DMS 273 treated with DMSO at 0.1 percent for 48 hours (cell line): ENCODE results near the gene AMOTL1.

Experiments
- DNase-seq: peaks from one replicate; lab custom pipeline; 2025; lab: John Stamatoyannopoulos, UW

AMOTL1 gene

DNA sequence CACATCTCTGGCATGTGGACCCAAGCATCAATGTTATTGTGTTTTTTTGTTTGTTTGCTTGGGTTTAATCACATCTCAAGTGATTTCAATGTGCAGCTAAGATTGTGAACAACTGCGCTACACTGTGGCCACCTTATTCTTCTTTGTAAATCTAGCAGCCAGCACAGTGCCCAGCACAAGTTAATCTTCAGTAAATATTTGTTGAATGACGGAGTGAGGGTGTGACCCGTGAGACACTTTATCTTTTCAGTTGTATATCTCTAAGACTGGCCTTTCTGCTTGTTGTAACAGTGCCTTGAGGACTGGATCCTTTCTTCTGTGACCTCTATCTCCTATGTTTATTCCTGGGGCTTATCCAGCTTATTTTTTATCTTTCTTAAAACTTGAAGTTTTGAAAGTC lies 21.4 kb upstream of the AMOTL1 start:
- DNase-seq: no peak

DNA sequence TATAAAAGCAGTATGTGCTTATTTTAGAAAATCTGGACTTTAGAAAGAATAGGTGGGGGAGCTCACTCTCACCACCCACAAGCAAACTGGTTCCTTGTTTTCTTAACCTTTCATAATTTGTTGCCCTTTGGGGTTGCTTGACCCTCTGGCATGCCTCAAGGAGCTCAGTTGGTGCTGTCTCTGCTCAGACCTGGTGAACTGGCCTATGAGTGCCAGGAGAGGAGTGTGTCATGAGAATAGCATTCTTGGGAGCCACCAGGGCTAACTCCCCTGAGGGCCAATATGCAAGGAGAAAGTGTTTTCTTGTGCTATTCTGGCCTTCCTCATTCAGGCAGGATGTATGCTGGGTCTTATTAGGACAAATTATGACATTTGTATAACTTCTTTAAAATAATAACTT lies 21.0 kb upstream of the AMOTL1 start:
- DNase-seq: no peak

DNA sequence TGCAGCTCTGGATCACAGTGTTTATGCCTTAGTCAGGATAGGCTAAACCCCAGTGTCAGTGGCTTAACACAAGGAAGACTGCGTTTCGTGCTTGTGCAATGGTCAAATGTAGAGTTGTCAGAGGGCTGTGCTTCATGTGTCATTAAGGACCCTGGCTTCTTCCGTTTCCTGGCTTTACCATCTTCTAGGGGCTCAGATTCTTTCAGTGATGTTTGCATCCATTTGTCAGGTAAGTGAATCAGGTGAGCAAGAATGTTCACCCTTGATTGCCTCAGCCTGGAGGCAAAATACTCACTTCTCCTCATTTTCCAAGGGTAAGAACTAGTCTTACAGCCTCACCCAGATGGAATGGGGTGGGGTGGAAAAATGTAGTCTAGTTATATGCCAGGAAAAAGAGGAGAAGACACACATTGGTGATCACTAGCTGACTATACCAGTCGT lies 20.5 kb upstream of the AMOTL1 start:
- DNase-seq: no peak

DNA sequence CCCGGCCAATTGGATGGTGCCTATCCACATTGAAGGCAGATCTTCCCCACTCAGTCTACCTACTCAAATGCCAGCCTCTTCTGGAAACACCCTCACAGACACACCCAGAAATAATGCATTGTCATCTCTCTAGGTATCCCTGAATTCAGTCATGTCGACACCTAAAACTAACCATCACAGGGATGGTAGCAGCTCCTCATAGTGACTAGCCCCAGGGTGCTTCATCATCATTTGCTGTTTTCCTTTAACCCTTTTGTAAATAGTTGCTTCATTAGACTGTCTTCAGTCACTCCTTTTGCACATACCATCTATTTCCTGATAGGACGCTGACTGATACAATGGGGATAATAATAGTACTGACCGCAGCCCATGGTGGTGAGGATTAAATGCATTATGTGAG lies 18.8 kb upstream of the AMOTL1 start:
- DNase-seq: no peak

GRCh38 chr11:94750319-94751217 lies 17.6 kb upstream of the AMOTL1 start:
- DNase-seq: no peak

GRCh38 chr11:94751218-94751609 lies 16.9 kb upstream of the AMOTL1 start:
- no peak for DNase-seq

DNA sequence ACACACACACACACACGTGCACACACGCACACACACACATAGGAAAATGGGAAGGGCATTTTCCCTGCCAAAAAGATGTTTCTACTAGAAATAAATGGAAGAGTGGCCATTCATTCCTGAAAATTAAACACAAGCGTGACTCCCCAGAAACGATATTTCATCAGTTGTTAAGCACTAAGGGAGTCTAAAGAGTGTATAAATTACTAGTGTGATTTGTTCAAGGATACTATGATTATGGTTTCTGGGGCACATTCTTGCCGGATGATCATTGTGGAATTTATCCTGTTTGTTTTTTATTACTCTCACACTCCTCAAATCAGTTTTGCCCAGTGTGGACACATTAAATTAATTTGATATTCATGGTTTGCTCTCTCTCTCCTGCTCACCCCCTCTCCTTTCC lies 16.4 kb upstream of the AMOTL1 start:
- no peak for DNase-seq

DNA sequence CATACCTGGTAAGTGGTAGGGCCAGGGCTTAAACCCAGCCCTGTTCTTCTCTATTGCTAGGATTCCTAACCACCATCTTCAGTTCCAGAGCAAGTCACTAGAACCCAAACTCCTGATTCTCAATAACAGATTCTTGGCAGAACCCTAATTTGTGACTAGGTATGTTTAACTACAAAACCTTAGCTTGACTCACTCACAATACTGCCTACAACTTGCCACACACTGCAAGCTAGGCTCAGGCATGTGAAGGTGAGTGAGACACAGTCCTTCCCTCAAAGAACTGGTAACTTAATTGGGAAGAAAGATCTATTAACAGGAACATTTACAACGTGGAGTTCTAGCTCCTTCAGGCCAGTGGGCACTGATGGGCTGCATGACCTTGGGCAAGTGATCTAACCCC lies 14.5 kb upstream of the AMOTL1 start:
- no peak for DNase-seq

DNA sequence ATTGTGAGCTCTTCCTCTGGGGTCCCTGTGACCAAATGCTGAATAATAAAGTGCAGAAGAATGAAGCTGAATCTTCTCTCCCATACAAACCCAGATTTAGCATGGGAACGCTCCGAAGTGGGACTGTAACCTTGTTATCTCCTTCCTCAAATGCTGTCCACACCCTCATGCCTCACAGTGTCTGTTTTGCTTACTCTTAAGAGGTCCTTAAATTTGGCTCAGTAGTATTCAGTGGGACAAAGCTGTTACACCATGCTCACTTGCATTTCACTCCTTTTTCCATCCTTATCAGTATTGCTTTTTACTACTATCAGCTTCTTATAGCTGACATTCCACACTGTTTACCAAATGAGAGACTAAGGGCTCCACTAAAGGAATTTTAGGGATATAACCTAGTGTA lies 13.8 kb upstream of the AMOTL1 start:
- no peak for DNase-seq

GRCh38 chr11:94754819-94755218 lies 13.3 kb upstream of the AMOTL1 start:
- no peak for DNase-seq

- no peak for DNase-seq
These were observed 12.7 kb upstream of the AMOTL1 start for GRCh38 chr11:94755494-94755893.

DNA sequence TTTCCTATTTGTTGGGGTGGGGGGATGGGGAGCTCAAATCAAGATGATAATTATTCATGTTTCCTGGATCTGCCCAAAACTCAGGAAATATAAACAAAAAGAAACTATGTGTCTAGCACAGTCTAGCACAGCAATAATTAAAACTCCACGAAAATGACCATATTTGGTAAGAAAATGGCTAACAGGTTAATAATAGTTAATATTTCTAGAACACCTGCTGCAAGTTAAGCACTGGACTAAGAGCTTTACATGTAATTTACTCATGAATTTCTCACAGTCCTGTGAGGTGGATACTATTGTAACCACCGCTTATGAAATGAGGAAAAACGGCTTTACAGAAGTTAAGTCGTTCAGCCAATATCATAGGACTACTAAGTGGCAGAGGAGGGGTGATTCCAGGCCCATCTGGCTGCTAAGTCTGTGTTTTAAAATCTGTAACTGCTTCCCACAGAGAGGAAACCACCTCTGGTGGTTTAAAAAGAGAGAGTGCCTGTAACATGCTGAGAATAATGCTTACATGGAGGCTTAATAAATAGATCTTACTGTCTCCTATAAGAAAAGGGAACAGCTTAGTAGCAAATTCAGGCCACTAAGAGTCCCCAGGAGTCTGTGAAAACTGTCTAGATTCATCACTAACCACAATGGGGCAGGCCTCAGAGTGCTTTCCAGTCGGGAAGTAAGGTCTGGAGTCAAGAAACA lies 11.0 kb upstream of the AMOTL1 start:
- no peak for DNase-seq

DNA sequence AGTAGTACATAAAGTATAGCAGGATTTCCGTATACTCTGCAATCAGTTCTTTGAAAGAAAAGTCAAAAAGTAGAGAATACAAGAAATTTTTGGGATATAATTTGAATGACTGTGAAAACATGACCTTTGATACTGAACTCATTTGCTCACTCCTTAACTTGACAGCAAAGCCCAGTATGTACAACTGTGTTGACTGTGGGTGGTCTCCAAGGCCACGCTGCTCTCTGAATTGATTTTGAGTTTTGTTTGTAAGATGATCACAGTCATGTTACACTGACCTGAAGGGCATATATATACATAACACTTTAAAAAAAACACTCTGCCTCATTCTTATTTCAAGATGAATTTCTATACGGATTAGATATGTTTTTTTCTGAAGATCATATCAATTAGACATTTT lies 9.5 kb upstream of the AMOTL1 start:
- no peak for DNase-seq

DNA sequence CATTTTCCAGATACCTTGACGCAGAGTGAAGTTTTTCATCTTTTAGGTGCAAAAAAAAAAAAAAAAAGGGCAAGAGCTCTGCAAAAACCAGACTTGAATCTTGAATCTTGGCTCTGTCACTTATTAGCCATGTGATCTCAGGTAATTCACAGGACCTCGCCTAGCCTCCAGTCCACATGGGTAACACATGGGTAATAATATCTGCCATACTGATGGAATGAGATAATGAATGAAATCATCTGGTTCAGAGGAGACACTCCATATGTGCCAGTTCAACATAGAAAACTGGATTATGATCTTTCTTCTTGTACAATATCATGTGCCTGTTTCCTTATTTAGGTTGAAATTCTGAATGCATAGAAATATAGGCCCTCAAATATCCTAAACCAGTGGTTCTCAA lies 8.6 kb upstream of the AMOTL1 start:
- no peak for DNase-seq

- DNase-seq: no peak
These were observed 7.9 kb upstream of the AMOTL1 start for GRCh38 chr11:94760296-94760695.

- DNase-seq: no peak
These were observed 5.9 kb upstream of the AMOTL1 start for GRCh38 chr11:94762208-94762607.

- no peak for DNase-seq
These were observed 5.2 kb upstream of the AMOTL1 start for GRCh38 chr11:94762995-94763394.

DNA sequence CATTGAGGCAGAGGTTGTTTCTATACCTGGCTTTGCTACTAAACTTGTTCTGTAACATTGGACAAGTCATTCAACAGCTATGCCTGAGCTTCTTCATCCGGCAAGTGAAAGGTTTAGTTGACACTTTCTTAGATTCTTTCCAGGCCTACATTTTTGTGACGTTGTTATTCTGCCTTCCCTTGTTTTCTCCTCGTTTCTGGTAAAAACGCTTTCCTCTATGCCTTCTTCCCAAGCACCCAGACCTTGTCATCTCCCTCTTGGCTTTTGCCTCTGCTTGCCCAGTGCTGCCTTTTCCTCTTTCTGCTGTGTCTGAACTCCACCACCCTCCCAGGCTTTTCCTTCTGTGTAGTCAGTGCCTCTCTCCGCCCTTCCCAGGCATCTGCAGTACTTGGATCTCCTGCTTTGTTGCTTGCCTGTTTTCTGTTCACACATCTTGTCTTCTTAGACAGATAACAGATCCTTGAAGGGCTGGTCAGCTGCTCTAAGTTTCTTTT lies 1.4 kb upstream of the AMOTL1 start:
- no peak for DNase-seq

DNA sequence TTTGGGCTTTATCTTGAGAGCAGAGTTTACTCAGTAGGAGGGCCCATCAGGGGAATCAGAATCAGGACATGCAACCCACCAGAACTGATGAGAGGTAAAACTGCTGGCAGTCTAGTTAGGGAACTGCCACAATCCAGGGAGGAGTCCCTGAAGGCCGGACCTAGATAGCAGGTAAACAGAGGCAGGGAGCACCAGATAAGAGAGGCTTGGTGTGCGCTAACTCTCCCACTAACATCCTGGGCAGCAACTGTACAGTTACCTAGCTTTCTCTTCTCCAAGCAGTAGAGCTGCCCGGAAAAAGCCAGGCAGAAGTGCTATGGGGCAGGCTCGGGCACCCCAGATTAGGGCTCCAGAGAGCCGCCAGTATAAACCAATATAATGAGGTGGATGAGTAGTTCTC lies 865 bp upstream of the AMOTL1 start:
- DNase-seq: no peak

DNA sequence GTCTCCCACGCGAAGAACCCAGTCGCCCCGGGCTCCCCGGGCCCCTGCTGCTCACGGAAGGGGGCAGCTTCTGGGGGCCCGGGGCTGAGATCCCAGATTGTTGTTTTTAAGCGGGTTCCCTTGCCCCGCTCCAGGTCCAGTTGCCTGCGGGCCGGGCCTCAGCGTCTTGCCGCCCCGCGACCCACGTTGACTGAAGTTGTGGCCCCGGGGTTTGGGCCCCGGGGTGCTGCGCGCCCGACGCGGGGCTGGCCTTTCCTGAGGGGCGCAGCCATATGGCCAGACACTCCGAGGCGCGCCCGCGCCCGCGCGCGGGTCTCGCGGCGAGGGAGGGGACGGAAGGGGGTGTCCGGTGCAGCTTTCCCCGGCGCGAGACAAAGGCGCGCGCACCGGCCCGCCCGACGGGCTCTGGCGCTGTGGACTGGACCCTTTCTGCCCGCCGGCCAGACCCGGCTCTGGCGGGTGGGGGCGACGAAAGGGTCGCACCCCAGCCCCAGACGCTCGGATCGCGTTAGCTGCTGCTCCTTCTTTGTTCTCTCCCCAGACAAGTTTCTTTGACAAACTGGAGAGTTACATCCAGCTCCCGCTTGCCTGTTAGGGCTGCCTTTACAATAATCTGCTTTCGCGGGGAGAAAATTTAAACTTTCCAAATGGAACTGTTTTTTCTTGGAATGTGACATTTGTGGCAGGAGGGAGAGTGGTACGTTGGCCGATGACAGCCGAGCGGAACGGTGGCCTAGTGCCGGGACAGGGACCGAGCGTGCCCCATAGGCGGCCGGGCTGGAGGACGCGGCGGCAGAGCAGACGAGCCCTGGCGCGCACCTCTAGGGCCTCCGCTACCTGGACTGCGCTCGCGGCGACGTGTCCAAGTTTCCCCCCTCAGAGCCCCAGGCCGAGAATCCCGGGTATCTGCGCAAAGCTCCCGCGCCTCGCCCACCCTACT lies 716 bp downstream of the AMOTL1 start:
- no peak for DNase-seq

DNA sequence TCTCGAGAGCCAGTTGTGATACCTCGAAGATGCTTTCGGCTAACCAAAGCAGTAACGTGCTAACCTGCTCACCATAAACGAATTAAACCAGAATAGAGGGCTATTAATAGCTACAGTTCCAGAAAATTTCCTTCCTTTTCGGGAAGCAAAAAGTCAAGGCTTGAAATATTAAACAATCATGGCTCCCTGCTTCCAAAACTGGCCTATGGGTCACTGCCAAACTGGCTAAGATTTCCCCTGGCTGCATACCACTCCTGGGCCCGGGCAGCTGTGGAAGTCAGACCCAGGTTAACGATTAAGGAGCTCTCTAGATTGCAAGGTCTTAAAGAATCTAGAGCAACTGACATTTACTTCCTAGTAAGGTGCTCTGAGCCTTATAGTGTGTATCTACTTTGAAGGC lies 1.7 kb downstream of the AMOTL1 start:
- DNase-seq: no peak

DNA sequence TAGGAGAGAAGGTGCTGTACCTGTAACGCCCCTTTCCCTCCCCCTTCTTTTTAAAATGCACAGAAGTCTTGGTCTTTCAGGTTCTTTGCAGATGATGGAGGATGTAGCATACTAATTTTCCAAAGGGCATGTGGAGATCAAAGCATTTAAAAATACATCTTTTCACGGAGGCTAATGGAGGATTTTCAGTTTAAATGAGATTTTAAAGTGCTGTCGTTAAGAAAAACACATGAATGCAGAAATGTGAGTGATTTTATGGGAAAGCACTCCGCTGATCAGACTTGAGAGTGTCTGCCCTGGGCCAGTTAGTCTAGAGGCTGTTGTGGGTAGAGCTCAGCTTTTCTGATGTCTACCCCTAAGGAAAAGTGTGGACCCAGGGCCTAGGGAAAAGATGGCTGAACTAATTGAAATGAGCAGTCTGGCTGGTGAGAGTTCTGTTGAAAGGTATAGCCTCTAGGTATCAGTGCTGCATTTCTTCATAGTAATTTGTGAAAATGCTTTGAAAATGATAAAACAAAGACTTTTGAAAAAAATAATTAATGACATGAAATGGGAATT lies 2.5 kb downstream of the AMOTL1 start:
- DNase-seq: no peak
